Smooth muscle cell (in vitro differentiated cells): ENCODE data around the gene B4GALT5. TPM values are rescaled to one million over a fixed set of nuclear protein-coding genes. Genes with fewer than 3 reads are reported as not detected.
"Not testable (repeated sequence)": the region's sequence is repeated elsewhere in the genome, so short reads cannot be mapped to it uniquely, and the experiment has no call there.

ENCODE experiments used
- DNase-seq: peaks from one replicate; lab custom pipeline; 2025; ENCODE audit not compliant: unreplicated experiment; lab: John Stamatoyannopoulos, UW
- H2AFZ ChIP-seq: fragments of 200-600 bp; sonication (generic); 2 replicates; pipeline ENCODE4 v1.6.0; 2016; ENCODE audit warnings: antibody characterized with exemption, low read depth, mild to moderate bottlenecking
- H3F3A ChIP-seq: fragments of 200-600 bp; sonication (generic); 2 replicates; pipeline ENCODE4 v1.6.0; 2017; ENCODE audit warnings: antibody characterized with exemption, low read depth
- H3K27ac ChIP-seq: fragments of 200-600 bp; sonication (generic); 2 replicates; pipeline ENCODE4 v1.5.1; 2016; ENCODE audit warnings: low read depth, mild to moderate bottlenecking
- H3K27me3 ChIP-seq: fragments of 200-600 bp; sonication (generic); 2 replicates; pipeline ENCODE4 v1.6.1; 2016; ENCODE audit warnings: low read depth, mild to moderate bottlenecking
- H3K36me3 ChIP-seq: fragments of 200-600 bp; sonication (generic); 2 replicates; pipeline ENCODE4 v1.5.1; 2016; ENCODE audit warnings: low read depth
- H3K4me1 ChIP-seq: fragments of 200-600 bp; sonication (generic); 2 replicates; pipeline ENCODE4 v1.5.1; 2016; ENCODE audit warnings: low read depth
- H3K4me2 ChIP-seq: fragments of 200-600 bp; sonication (generic); 2 replicates; pipeline ENCODE4 v1.6.0; 2016; ENCODE audit warnings: mild to moderate bottlenecking
- H3K4me3 ChIP-seq: fragments of 200-600 bp; sonication (generic); 2 replicates; pipeline ENCODE4 v1.5.1; 2016; ENCODE audit warnings: mild to moderate bottlenecking
- H3K79me2 ChIP-seq: fragments of 200-600 bp; sonication (generic); 2 replicates; pipeline ENCODE4 v1.6.0; 2016; ENCODE audit warnings: low read depth, mild to moderate bottlenecking
- H3K9ac ChIP-seq: fragments of 200-600 bp; sonication (generic); 2 replicates; pipeline ENCODE4 v1.6.0; 2016; ENCODE audit warnings: low read depth
- H3K9me3 ChIP-seq: fragments of 200-600 bp; sonication (generic); replicated peaks from 2 replicates; pipeline ENCODE4 v1.5.1; 2016; ENCODE audit warnings: low read depth
- H4K20me1 ChIP-seq: fragments of 200-600 bp; sonication (generic); 2 replicates; pipeline ENCODE4 v1.6.0; 2016; ENCODE audit warnings: low read depth
- WGBS: methylation state at CpG from one replicate; pipeline ENCODE4 v1.1.7; 2016; ENCODE audit warnings: low lambda C conversion rate; 5-methylcytosine and 5-hydroxymethylcytosine counted together
- polyA plus RNA-seq: library from polyadenylated mRNA; unstranded; fragments of >200 nt; fragmentation: Nextera tagmentation; extraction: Ambion mirVana; gene quantifications from 2 replicates; pipeline ENCODE4 v1.2.1, GENCODE V29; 2016
- total RNA-seq: library from RNA; depleted of rRNA; stranded (reverse); fragments of >200 nt; gene quantifications from 2 replicates; pipeline ENCODE4 v1.2.3, GENCODE V29; 2014
- TF ChIP-seq, protein P1 (sequence below): fragments of 200-600 bp; sonication (generic); IDR thresholded peaks from 2 replicates; pipeline ENCODE4 v1.5.1; 2017; ENCODE audit warnings: borderline replicate concordance, mild to moderate bottlenecking, antibody characterized with exemption; ENCODE audit not compliant: insufficient read depth, poor library complexity, severe bottlenecking

Gene B4GALT5
- total and polyA plus RNA-seq, 2 experiments from 2014 or later, result 8.2 to 26.0 TPM

- Histone ChIP-seq H4K20me1 (no peaks in the 10 kb centered on the region), H3K4me3 (no peak overlapping the region), H3K4me2 (no peak overlapping the region), H3K36me3 (no peaks in the 10 kb centered on the region), H3K4me1 (no peaks in the 10 kb centered on the region), H3K79me2 (no peaks in the 10 kb centered on the region), H3F3A (no peaks in the 10 kb centered on the region), H3K9me3 (no peaks in the 10 kb centered on the region), H3K27me3 (no peaks in the 10 kb centered on the region), H3K27ac (no peak overlapping the region), H3K9ac (no peak overlapping the region), H2AFZ (no peak overlapping the region)
- no peak for DNase-seq
- WGBS, result 100% methylated on average over 3 of the region's 3 CpGs
- TF ChIP-seq, protein P1, sequence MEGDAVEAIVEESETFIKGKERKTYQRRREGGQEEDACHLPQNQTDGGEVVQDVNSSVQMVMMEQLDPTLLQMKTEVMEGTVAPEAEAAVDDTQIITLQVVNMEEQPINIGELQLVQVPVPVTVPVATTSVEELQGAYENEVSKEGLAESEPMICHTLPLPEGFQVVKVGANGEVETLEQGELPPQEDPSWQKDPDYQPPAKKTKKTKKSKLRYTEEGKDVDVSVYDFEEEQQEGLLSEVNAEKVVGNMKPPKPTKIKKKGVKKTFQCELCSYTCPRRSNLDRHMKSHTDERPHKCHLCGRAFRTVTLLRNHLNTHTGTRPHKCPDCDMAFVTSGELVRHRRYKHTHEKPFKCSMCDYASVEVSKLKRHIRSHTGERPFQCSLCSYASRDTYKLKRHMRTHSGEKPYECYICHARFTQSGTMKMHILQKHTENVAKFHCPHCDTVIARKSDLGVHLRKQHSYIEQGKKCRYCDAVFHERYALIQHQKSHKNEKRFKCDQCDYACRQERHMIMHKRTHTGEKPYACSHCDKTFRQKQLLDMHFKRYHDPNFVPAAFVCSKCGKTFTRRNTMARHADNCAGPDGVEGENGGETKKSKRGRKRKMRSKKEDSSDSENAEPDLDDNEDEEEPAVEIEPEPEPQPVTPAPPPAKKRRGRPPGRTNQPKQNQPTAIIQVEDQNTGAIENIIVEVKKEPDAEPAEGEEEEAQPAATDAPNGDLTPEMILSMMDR, result no peak
Measured at GRCh38 chr20:49727894-49728885, 14.5 kb upstream of the B4GALT5 start.

DNA sequence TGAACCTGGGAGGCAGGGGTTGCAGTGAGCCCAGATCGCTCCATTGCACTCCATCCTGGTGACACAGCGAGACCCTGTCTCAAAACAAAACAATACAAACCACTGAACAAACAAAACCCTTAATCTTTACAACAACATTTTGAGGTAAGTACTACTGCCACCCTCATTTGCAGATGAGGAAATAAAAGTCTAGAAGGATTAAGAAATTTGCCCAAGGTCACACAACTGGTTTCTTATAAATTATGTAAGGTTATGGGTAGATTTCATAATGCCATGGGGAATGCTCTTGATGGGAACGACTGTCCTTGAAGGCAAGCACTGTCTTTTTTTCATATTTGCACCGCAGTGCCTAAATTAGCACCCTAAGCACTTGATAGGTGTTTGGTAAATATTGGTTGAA is 13.8 kb upstream of the B4GALT5 start:
- Histone ChIP-seq H3K9me3 (no peaks in the 10 kb centered on the region), H3F3A (no peaks in the 10 kb centered on the region), H4K20me1 (no peaks in the 10 kb centered on the region), H3K79me2 (no peaks in the 10 kb centered on the region), H3K36me3 (no peaks in the 10 kb centered on the region), H3K27me3 (no peaks in the 10 kb centered on the region), H3K4me3 (no peak overlapping the region), H3K4me1 (no peaks in the 10 kb centered on the region), H3K27ac (no peak overlapping the region), H2AFZ (no peak overlapping the region), H3K9ac (no peak overlapping the region), H3K4me2 (no peak overlapping the region)
- TF ChIP-seq, protein P1, result no peak
- DNase-seq, result no peak
- WGBS, result 97% methylated on average over 4 of the region's 4 CpGs

DNA sequence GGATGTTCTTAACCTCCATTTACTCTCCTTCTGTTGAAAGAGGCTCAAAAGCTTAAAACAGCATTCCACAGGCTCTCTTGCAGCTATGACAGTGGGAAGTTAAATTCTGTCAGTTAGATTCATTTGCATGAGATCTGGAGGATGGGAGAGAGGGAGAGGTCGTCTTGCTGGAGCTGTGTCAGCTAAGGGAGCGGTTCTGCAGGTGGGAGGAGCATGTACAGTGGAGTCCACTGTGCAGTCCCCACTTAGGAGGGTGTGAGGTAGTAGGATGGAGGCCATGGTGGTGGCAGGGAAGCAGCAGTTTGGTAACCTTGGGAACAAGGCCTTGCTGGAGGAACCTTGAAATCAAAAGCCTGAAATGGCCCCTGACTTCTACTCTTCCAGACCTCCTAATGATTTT is 12.0 kb upstream of the B4GALT5 start:
- Histone ChIP-seq H3K4me2 (no peak overlapping the region), H4K20me1 (no peaks in the 10 kb centered on the region), H3K27me3 (no peaks in the 10 kb centered on the region), H2AFZ (no peak overlapping the region), H3F3A (no peaks in the 10 kb centered on the region), H3K9ac (no peak overlapping the region), H3K4me3 (no peak overlapping the region), H3K36me3 (no peaks in the 10 kb centered on the region), H3K79me2 (no peaks in the 10 kb centered on the region), H3K9me3 (no peaks in the 10 kb centered on the region), H3K27ac (no peak overlapping the region), H3K4me1 (no peaks in the 10 kb centered on the region)
- 79% methylated on average over 2 of the region's 2 CpGs for WGBS
- TF ChIP-seq, protein P1, result no peak
- DNase-seq, result no peak

DNA sequence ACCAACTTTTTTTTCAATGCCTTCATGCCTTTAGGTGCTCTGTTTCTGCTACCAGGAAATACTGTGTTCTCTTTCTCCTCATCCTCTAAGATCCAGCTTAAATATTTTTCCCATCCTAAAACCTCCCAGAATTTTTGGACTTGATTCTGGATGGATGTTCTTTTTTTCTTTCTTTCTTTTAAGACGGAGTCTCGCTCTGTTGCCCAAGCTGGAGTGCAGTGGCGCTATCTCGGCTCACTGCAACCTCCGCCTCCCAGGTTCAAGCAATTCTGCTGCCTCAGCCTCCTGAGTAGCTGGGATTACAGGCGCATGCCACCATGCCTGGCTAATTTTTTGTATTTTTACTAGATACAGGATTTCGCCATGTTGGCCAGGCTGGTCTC is 11.5 kb upstream of the B4GALT5 start:
- not testable (repeated sequence) for H3K79me2 ChIP-seq, H3K4me1 ChIP-seq, H3K4me2 ChIP-seq, H3K4me3 ChIP-seq, H3K9me3 ChIP-seq, H3K36me3 ChIP-seq, DNase-seq, H3F3A ChIP-seq, H3K27me3 ChIP-seq, H2AFZ ChIP-seq, H3K9ac ChIP-seq, H3K27ac ChIP-seq, H4K20me1 ChIP-seq
- WGBS, result 94% methylated on average over 7 of the region's 7 CpGs
